ENCODE measurements around the gene DRAM2.

DRAM2 gene

DNA sequence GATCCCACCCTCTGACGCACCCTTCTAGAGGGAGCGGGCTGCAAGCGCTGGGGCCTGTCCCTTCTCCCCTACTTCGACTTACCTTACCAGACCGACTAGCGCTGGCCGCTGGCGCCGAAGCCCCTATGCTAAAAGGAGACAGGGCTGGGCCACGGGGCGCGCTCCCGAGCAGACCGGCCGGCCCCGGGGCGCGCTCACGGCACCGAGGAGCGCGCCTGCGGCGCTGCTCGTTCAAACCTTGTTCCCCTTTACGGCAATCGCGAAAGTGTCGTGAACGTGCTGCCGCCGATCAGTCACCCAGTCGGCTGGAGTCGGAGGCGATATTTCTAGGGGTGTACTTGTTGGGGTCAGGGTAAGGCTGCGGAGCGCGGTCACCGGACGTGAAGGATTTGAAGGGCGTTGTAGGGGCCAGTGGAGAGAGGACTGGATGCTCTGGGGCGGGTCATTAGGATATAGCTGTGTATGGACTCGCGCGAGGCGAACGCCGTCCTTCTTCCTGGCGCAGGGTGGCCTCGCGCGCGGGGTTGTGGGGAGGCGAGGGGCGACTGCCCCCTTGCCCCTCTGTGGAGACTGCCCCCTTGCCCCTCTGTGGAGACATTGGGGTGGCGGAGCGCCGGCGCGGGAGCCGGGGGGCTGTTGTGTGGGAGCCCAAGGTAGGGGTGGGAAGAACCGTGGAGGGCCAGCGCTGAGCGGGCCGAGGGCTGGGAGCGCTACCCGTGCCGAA lies at the start of gene DRAM2, which contains the start of gene CEPT1:
Gene DRAM2 (minus strand): TSS at position 138 of the 724 bp plus-strand sequence. CDS start 8,539 bp downstream, outside the sequence.
Gene CEPT1 (plus strand): TSS at position 268 of the 724 bp plus-strand sequence. CDS start 7,492 bp downstream, outside the sequence.
- peak; percentile 83 to 87 for DNase-seq (ENCODE audit: low read depth in 2 of 2)

DNA sequence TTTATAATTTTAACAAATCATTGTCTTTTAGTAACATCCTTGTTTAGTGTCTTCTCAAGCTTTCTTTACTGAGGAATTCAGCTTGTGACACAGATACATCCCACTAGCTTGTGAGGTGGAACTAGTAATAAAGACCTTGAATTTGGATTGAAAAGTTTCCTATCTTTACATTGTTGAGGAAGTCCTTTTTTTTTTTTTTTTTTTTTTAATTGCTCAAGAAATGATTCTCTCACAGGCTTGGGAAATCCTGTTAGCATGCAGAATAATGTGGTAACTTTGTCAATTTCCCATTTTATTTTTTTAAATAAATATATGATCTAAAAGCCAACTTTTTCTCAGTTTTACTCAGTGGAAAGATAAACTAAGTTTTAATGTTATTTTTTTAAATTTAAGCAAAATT lies 44.8 kb upstream of the DRAM2 start:
- DNase-seq (ENCODE audit: low read depth in 2 of 2) = no peak

GRCh38 chr1:111183308-111184069 lies 43.6 kb upstream of the DRAM2 start:
- no peak for DNase-seq (ENCODE audit: low read depth in 2 of 2)

GRCh38 chr1:111182052-111182451 lies 42.2 kb upstream of the DRAM2 start:
- DNase-seq (ENCODE audit: low read depth in 2 of 2) = no peak

DNA sequence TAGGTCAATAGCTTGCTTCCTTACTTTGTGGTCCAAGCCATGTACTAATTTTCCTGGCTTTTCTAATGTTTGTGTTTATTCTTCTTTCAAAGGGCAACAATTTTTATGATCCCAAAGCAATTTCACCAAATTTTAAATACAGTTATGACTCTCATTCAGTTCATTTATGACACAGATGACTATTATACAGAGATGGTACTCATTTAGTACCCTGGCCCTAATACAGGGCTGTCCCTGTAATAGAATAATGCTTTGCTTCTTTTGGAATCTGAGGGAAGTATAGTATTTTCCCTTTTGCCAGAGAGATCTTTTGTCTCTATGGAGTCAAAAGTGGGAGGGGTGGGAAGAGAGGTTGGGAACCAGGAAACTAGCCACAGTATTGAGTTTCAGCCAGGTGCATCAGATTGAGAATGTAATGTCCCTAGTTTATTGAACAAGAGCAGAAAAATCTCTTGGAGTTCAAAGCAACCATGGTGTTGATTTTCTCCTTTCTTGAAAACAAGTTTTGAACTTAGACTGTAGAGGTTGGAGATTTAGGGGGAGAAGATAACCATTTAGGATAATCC lies 40.2 kb upstream of the DRAM2 start:
- DNase-seq (ENCODE audit: low read depth in 2 of 2) = no peak

- no peak for DNase-seq (ENCODE audit: low read depth in 2 of 2)
Measured at GRCh38 chr1:111176678-111177077, 36.8 kb upstream of the DRAM2 start.

DNA sequence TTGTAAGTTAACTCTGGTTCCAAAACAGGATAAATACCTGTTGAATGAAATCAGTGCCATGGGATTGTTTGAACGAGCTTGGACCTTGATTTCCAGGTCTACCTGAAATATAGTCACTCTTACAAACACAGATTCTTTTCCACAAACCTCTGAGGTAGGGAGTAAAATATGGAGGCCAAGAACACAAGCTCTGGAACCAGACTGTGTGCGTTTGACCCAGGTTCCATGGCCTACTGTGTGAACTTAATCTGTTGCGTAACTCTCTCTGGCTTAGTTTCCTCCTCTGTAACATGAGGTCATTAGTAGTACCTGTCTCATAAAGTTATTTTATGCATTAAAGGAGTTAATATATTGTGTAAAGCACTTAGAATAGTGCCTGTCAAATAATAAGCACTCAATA lies 35.5 kb upstream of the DRAM2 start:
- no peak for DNase-seq (ENCODE audit: low read depth in 2 of 2)

GRCh38 chr1:111174070-111174469 lies 34.2 kb upstream of the DRAM2 start:
- no peak for DNase-seq (ENCODE audit: low read depth in 2 of 2)

DNA sequence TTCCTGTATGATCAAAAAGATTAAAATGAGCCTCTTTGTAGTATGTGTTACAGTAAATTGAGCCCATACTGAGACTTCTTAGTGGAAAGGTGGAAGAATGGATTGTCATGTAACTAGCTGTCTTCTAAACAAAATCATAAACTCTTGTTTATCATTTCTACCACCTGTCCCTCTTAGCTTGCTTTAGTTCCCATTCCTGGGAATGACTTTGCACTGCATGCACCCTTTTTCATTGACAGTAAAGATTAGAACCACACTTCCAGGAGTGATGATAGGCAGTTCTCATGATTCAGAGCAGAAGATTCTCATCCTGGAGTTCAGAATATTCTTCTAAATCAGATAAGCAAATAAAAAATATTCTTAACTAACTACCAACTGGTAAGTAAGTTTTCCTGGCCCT lies 32.6 kb upstream of the DRAM2 start:
- DNase-seq (ENCODE audit: low read depth in 2 of 2) = no peak

DNA sequence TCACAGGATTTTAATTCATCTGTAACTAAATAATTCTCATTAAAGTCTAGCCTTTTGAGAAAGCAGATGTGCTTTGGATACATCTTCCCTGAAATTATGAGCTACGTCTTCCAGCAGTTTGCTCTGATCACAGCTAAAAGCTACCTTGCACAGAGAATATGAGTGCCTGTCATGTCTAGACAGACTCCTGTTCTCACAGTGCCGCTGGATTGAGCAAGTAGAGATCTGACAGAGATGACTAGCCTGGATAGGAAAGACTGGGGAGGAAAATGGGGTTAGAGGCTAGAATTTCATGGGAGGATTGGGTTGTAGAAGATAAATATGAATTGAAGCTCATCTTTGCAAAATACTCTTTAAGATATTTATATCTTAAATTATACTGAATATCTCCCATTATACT lies 24.3 kb upstream of the DRAM2 start:
- DNase-seq (ENCODE audit: low read depth in 2 of 2) = no peak

DNA sequence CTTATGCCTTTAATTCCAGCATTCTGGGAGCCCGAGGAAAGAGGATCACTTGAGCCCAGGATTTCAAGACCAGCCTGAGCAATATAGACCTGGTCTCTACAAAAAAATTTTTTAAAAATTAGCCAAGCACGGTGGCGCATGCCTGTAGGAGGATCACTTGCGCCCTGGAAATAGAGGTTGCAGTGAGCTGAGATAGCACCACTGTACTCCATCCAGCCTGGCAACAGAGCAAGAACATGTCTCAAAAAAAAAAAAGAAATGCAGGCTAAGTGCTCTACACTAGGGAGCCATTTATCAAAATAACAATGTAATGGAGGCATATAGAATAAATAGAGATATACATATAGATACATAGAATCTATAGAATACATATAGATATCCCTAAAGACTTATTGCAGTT lies 23.5 kb upstream of the DRAM2 start:
- no peak for DNase-seq (ENCODE audit: low read depth in 2 of 2)

DNA sequence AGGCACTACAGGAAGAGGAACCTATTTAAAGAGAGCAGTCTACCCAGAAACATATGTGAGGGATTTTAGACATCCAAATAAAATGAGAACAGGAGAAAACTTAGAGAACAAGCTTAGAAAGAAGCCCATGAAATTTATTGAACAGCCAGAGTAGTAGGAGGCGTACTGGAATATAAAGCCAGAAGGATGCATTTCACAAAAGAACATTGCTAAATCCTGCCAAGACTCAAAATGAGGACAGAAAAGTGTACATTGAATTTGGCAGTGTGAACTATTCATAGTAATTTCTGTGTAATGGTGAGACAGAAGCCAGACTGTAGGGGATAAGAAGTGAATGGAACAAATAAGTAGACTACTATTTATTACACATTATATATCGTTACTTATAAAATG lies 22.6 kb upstream of the DRAM2 start:
- DNase-seq (ENCODE audit: low read depth in 2 of 2) = no peak

DNA sequence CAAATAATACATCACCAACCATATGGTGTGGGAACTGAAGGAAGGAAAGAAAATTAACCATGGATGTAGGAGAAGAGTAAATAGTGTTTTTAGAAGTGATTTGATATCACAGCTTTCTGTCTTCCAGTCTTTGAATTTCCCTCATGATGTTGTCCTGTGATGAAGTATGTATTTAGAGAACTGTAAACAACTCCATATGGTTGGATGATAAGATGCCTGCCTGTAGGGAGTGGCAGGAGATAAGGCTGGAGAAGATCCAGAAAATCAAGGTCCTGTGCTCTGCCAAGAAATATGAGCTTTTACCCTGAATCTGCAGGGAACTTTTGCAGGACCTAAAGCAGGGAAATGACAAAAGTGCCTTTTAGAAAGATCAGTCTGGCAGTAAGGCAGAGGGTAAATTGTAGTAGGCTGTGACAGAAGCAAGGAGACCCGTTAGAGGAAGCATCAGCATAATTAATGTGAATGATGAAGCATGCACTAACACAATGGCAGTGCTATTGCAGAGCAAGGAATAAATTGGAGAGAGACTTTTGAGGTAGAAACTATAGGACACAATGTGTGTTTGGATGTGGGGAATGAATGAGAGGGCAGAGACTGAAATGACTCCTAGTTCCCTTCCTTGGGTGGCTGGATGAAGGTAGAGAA lies 22.1 kb upstream of the DRAM2 start:
- DNase-seq (ENCODE audit: low read depth in 2 of 2) = no peak

DNA sequence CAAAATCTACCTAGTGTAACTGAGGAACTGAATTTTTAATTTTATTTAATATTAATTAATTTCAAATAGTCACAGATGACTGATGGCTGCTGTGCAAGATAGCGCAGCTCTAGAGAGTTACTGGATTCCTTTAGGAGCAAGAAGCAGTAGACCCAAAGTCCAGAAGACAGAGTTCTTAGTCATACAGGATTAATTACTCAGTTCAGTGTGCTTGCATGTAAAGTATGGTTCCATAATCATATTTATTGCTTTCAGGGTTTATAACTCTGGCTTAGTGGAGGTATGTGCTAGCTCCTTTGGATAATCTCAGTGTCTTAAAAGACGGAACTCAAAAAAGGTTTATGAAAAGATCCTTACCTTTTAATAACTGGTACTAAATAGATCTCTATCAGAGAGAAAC lies 17.5 kb upstream of the DRAM2 start:
- DNase-seq (ENCODE audit: low read depth in 2 of 2) = no peak

GRCh38 chr1:111154021-111154999 lies 14.4 kb upstream of the DRAM2 start:
- no peak for DNase-seq (ENCODE audit: low read depth in 2 of 2)

- no peak for DNase-seq (ENCODE audit: low read depth in 2 of 2)
Measured at GRCh38 chr1:111151838-111152237, 11.9 kb upstream of the DRAM2 start.

- DNase-seq (ENCODE audit: low read depth in 2 of 2) = no peak
Measured at GRCh38 chr1:111148376-111148881, 8.5 kb upstream of the DRAM2 start.

DNA sequence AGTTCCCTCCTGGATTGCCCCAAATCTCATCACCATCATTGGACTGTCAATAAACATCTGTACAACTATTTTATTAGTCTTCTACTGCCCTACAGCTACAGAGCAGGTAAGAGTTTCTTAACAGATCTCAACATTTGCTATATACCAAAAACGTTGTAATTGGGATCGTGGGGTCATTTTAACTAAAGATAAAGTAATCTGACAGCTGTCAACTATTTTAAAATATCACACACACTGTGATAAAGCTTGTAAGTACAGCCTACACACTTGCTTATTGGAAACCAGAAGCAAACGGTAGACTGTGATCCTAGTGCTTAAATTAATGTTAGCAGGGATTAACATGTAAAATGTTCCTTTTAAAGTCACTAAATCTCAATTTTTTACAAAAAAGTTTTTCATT lies 8.1 kb upstream of the DRAM2 start:
- DNase-seq (ENCODE audit: low read depth in 2 of 2) = no peak

GRCh38 chr1:111145963-111146768 lies 6.3 kb upstream of the DRAM2 start:
- DNase-seq (ENCODE audit: low read depth in 2 of 2) = no peak

DNA sequence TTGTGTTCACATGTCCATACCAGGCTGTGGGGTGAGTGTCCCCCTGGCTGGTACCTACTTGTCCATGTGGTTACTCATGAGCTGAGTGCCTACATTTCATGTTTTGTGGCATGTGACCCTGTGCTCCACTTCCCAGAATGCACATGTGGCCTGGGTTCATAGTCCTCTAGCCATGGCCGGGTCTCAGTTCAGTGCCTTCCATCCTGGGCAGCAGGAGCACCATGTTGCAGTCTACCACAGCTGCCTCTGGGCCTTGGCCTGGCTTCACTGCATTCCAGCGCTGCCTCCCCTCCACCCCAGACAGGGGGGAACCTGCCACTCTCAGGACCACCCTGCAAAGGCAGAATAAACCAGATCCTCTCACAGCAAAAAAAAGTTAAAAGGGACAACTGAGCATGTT lies 5.6 kb upstream of the DRAM2 start:
- DNase-seq (ENCODE audit: low read depth in 2 of 2) = no peak

Measured in stimulated activated CD8-positive, alpha-beta memory T cell treated with anti-CD3 and anti-CD28 coated beads, Interleukin-7, amount 100 ng/mL, for 1 hour (primary cell).